Astrocyte of the spinal cord (primary cell): Measurements from ENCODE around the gene DFFB.

Experiments
- DNase-seq: peaks from one replicate; pipeline ENCODE4 v3.0.0; 2011; ENCODE audit warnings: low read depth, low spot score
- H3K4me3 ChIP-seq: 2 replicates; pipeline ENCODE4 v1.5.1; 2011; ENCODE audit warnings: low read depth, mild to moderate bottlenecking, low read length, moderate library complexity
- in situ Hi-C: cut with HindIII; loops from 2 replicates; pipeline ENCODE4 v1.10.0; 2017; ENCODE audit warnings: low sequenced_read_pairs
- TF ChIP-seq, protein P1 (sequence below): IDR thresholded peaks from 2 replicates; pipeline ENCODE4 v1.5.1; 2012; ENCODE audit warnings: low read depth, mild to moderate bottlenecking, low read length, inconsistent platforms

The DFFB gene

DNA sequence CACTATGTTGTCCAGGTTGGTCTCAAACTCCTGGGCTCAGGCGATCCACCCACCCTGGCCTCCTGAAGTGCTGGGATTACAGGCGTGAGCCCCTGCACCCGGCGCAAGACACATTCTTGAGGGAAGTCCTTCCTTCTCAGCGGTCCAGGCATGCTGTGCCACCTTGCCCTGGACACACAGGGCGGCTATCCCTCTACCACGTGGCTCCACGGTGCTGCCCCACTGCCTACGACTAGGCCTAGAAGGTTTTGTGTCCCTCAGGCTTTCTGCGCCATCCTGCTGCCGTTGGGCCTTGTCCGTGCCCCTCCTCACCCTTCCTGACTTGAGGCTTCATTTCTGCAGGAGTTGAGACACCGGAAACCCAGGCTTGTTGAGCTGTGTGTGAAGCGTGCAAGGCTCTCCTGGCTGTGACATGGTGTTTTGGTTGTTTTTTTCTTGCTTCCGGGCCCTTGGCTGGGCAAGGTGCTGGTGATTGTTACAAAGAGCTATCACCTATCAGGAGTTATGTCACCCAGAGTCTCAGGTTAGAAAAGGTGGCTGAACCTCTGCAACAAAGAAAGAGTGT, 28.9 kb downstream of the DFFB start:
- no peak for DNase-seq
- in situ Hi-C loops, result no loop called here
- TF ChIP-seq, protein P1, sequence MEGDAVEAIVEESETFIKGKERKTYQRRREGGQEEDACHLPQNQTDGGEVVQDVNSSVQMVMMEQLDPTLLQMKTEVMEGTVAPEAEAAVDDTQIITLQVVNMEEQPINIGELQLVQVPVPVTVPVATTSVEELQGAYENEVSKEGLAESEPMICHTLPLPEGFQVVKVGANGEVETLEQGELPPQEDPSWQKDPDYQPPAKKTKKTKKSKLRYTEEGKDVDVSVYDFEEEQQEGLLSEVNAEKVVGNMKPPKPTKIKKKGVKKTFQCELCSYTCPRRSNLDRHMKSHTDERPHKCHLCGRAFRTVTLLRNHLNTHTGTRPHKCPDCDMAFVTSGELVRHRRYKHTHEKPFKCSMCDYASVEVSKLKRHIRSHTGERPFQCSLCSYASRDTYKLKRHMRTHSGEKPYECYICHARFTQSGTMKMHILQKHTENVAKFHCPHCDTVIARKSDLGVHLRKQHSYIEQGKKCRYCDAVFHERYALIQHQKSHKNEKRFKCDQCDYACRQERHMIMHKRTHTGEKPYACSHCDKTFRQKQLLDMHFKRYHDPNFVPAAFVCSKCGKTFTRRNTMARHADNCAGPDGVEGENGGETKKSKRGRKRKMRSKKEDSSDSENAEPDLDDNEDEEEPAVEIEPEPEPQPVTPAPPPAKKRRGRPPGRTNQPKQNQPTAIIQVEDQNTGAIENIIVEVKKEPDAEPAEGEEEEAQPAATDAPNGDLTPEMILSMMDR, result no peak
- H3K4me3 ChIP-seq, result no peak overlapping the region

DNA sequence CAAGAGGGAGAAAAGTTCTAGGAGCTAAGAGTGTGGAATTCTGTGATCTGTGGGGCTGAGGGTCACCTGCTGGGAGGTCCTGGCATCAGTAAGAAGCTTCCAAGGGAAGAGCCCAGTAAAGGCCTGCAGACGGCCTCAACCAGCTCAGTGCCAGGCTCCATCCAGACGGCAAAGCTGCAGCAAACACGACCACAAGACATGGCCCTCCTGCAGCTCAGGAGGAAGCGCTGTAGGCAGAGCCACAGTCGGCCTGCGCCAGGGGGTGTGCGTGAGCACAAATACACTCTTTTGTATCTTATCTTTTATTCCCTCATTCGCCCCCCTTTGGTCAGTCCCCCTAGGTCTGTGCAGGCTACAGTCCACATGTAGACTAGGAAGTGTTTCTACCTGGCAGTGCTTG, 29.4 kb downstream of the DFFB start:
- no peak for DNase-seq
- no peak overlapping the region for H3K4me3 ChIP-seq
- in situ Hi-C loops, result no loop called here
- TF ChIP-seq, protein P1, result no peak

DNA sequence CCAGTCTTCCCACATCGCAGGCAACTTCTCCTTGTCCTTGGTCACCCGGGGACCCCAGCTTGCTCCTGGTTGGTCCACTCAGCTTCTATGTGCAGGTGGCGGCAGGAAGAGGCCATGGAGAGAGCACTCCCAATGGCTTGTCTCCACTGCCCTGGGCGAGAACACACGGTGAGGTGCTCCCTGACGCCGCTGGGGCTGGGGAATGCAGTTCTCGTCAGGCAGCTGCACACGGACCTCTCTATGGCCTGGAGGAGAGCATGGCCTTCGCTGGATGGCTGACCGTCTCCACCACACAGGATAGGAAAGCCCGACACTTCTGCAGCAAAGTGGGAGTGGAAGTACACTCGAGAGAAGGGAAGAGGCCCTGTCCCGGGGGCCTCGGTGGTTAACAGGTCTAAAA, 31.0 kb downstream of the DFFB start:
- in situ Hi-C loops, result no loop called here
- H3K4me3 ChIP-seq, result no peak overlapping the region
- DNase-seq, result no peak
- TF ChIP-seq, protein P1, result no peak

DNA sequence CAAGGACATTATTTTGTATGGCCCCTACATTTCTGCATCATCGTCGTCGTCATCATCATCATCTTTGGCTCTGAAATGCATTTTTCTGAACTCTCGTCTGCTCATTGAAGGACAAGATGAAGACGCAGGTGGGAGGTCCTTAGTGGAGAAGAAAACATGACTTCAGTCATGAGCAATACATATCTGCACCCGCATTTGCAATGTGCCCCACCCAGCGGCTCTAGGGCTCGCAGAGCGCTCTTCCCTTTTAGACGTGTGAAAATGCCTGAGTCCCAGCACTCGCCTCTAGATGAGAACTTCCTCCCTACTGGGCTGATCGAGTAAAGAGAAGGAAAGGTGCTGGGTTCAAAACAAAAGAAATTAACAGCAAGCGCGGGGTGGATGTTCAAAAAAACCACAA, 32.7 kb downstream of the DFFB start:
- TF ChIP-seq, protein P1, result no peak
- no peak for DNase-seq
- H3K4me3 ChIP-seq, result no peak overlapping the region
- in situ Hi-C loops, result no loop called here

DNA sequence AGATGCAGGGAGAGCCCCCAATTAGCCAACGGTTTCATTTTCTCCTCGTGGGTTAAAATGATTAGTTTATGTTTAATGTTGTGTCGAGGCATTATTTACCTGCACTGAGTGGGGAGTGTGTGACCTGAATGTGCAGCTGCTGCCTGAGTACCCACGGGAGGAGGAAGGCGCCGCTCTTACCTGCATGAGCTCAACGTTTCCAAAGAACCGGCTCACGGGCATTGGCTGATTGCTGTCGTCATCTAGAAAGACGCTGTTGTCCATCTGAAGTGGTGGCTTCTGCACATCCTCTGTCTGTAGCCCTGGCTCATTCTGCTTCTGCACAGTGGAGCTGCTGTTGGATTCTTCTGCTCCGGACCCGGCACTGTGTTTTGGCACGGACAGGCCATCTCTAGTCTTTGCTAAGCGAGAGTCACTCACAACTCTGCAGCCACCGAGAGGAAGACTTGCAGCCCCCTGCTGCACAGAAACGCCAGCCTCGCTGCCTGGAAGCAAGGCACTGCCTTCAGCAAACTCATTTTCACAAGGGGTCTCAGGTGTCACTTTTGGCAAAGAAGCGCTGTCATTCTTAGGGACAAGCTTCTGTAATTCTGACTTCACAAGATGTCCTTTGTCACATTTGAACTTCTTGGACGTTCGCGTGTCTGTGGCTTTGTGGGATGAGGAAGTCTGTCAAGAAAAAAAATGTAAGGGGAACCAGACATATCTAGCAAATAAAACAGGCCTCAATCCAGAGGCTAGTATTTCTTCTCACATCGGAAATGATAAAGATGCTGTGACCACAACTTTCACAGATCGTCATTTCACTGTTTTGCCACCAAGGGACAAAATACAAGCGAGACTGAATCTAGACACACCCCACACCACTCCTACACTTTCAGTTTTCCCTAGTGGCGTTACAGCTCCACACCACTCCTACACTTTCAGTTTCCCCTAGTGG, 33.4 kb downstream of the DFFB start:
- TF ChIP-seq, protein P1, result no peak
- in situ Hi-C loops, result no loop called here
- no peak overlapping the region for H3K4me3 ChIP-seq
- DNase-seq, result no peak

DNA sequence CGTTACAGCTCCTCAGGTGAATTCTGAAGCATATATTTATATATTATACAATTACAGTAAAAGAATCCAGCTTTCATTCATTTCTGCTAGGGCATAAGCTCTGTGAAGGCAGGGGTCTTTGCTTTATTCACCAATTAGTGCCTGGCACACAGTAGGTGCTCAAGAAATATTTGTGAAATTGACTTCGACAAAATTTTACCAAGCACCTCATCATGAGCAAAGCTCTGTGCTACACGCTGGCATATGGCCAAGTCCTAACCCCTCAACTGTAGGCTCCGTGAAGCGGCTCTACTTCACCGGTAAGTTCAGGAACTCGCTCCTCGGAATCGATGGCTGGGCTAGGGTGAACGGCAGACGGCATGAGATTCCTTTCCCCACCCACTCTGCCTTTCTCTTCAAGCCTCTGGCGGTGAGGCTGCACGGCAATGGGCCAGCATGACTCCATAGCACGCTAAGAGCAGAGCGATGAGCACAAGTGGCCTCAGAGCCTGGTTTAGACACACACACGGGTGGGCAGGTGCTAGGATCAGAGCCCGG, 34.1 kb downstream of the DFFB start:
- in situ Hi-C loops, result no loop called here
- DNase-seq, result no peak
- TF ChIP-seq, protein P1, result no peak
- H3K4me3 ChIP-seq, result no peak overlapping the region
